Skeletal muscle cell (primary cell): ENCODE results near the gene TAOK1.
A peak's percentile ranks its signal among the peaks of the same experiment; 100 is the strongest.

ENCODE experiments used
- DNase-seq: peaks from one replicate; pipeline ENCODE4 v3.0.0-alpha.2; 2010; ENCODE audit warnings: low read depth
- H3K4me3 ChIP-seq: 2 replicates; pipeline ENCODE4 v1.5.1; 2011; ENCODE audit warnings: low read depth, mild to moderate bottlenecking, control low read depth, low read length, moderate library complexity

The TAOK1 gene

DNA sequence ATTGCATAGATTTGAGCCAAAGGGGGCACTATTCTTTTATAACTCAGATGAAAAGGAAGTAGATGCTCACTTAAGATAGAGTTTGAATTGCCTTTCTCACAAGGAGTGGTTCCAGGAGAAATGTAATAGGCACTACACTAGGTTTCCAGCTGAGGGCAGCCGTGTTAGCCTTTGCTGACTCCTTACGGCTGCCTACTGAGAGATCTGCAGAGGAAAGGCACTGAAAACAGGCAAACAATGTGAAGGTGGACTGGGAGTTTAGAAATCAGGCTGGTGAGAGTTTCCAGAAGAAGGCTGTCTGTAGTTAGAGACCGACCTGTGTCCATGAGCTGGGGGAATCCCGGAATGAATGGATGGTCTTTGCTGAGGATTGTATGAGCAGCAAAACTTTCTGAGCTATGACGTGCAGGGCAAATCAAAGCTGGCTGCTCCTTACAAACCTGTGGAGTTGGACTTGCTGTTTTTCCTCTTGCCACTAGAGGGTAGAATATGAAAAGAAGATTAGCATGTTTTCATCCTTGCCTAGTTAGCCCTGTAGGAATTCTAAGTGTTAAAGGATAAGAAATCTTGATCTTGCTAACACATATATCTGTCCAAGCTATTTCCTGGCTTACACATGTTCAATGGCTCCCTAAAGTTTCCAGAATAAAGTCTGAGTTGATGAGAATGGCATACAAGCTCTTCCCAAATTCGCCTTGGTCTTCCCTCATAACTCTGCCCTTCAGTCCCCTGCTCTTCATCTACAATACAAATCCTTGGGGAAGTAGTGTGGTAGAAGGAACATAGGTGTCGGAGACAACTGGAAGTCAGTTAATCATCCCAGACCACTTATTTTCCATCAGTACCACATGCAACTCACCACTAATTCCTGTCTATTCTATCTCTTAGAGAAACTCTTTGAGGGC is 20.1 kb upstream of the TAOK1 start:
- H3K4me3 ChIP-seq: peak overlapping the region; percentile 17
- peak; percentile 45 for DNase-seq

GRCh38 chr17:29376667-29377270 is 13.4 kb upstream of the TAOK1 start:
- peak overlapping the region; percentile 22 for H3K4me3 ChIP-seq
- DNase-seq: peak; percentile 86

GRCh38 chr17:29378500-29378899 is 11.7 kb upstream of the TAOK1 start:
- DNase-seq: no peak
- no peak overlapping the region for H3K4me3 ChIP-seq

- H3K4me3 ChIP-seq: no peak overlapping the region
- DNase-seq: no peak
Measured at GRCh38 chr17:29379084-29379991, 10.8 kb upstream of the TAOK1 start.

DNA sequence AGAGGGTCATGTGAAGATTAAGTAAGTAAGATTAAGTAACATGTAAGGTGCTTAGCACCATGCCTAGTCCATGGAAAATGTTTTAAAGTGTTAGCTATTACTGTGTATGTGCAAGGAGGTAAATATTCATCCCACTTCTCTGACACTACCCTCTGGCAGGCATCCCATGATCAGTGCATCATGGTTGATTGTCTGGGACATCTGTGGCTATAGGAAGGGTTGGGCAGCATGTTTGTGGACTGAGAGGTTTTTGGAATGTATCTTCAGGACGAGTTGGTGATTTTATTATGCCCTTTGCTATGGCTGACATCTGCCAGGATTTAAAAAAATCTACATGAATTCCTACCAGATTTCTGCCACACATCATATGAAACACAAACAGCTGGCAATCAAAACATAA is 6.5 kb upstream of the TAOK1 start:
- no peak overlapping the region for H3K4me3 ChIP-seq
- DNase-seq: no peak

GRCh38 chr17:29384901-29385300 is 5.3 kb upstream of the TAOK1 start:
- DNase-seq: no peak

DNA sequence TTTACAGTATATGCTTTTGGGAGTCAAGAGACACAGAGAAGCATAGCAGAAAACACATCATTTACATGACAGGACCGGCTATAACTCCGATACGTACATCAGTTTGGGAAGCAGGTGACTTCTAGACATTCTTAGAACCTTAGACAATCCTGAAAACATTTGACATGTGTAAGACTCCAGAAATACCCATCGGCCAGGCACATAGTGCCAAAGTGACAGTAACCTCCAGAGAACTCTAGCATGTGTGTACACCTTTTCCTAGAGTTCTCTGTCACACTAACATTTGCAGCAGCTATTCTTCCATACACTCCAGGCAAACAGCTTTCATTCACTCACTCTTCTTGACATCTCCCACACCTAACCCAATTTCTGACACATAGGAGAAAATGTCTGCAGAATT is 3.4 kb upstream of the TAOK1 start:
- no peak overlapping the region for H3K4me3 ChIP-seq
- DNase-seq: no peak

More at GRCh38 chr17:29384901-29385300, 5.3 kb upstream of the TAOK1 start:
- H3K4me3 ChIP-seq: no peak overlapping the region

- no peak for DNase-seq
- H3K4me3 ChIP-seq: no peak overlapping the region
Measured at GRCh38 chr17:29388937-29389336, 1.2 kb upstream of the TAOK1 start.

GRCh38 chr17:29390851-29391631 is 878 bp downstream of the TAOK1 start:
- DNase-seq: no peak
- H3K4me3 ChIP-seq: peak overlapping the region; percentile 77

GRCh38 chr17:29393436-29393835 is 3.3 kb downstream of the TAOK1 start:
- DNase-seq: no peak
- H3K4me3 ChIP-seq: no peak overlapping the region

- no peak for DNase-seq
- H3K4me3 ChIP-seq: no peak overlapping the region
Measured at GRCh38 chr17:29394761-29395160, 4.6 kb downstream of the TAOK1 start.

DNA sequence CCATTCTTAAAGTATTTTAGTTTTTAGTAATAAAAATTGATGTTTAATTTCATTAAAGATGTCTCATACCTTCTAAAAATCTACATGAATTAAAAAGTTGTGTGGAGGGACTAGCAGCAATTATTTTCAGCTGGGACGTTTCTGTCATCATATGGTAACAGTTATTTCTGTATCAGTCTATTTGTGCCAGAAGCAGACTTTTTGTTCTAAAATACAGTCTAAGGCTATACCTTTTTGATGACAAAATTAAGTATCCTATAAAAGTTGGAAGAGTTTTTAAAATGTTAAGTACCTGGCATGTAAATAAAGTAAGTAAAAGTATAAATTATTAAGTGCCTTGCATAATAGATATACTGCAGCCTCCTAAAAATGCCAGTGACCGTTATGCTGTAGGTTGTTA is 5.9 kb downstream of the TAOK1 start:
- no peak for DNase-seq
- H3K4me3 ChIP-seq: no peak overlapping the region

DNA sequence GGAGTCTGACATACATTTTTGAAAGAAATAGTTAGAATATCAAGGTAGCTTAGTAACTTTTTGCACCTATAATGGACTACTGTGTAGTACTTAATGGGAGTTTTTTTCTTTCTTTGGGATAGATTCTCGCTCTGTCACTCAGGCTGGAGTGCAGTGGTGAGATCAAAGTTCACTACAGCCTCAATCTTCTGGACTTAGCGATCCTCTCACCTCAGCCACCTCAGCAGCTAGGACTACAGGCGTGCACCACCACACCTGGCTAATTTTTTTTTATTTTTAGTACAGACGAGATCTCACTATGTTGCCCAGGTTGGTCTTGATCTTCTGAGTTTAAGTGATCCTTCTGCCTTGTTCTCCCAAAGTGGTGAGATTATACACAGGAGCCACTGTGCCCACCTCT is 9.5 kb downstream of the TAOK1 start:
- no peak for DNase-seq
- no peak overlapping the region for H3K4me3 ChIP-seq

DNA sequence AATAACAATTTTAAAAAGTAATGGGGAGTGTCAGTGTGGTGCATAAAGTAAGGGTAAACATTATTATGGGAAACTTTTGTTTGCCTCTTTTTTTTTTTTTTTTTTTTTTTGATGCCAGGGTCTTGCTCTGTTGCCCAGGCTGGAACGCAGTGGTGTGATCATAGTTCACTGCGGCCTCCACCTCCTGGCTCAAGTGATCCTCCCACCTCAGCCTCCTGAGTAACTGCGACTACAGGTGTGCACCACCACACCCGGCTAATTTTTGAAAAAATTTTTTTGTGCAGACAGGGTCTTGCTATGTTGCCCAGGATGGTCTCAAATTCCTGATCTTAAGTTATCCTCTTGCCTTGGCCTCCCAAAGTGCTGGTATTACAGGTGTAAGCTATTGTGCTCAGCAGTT is 10.7 kb downstream of the TAOK1 start:
- no peak for DNase-seq
- H3K4me3 ChIP-seq: no peak overlapping the region

- H3K4me3 ChIP-seq: no peak overlapping the region
- no peak for DNase-seq
Measured at GRCh38 chr17:29401258-29401657, 11.1 kb downstream of the TAOK1 start.

DNA sequence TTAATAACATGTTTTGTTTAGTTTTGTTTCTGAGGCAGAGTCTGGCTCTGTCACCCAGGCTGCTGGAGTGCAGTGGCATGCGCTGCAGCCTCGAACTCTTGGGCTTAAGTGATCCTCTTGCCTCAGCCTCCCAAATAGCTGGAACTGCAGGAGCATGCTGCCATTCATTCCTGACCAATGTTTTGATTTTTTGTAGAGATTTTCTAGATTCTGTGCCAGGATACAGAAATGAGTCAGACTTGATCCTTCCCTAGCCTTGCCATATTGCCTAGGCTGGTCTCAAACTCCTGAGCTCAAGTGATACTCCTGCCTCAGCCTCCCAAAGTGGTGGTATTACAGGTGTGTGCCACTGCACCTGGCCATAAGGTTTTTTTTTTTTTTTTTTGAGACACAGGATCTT is 17.7 kb downstream of the TAOK1 start:
- no peak for DNase-seq
- no peak overlapping the region for H3K4me3 ChIP-seq

DNA sequence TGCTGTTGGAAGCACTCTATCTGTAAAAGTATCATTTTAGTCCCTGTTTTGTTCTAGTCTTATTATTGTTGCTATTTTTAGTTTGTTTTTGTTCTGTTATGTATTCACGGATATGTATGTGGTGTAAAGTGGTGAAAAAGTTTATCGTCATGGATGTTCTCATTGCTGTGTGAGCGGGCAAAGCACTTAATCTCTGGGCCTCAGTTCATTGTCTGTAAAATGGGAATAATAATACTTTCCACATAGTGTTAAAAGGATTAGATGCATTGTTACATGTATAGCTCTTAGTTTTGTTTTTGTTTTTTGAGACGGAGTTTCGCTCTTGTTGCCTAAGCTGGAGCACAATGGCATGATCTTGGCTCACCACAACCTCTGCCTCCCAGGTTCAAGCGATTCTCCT is 19.8 kb downstream of the TAOK1 start:
- no peak overlapping the region for H3K4me3 ChIP-seq
- no peak for DNase-seq

- no peak overlapping the region for H3K4me3 ChIP-seq
- DNase-seq: no peak
Measured at GRCh38 chr17:29412780-29413565, 22.8 kb downstream of the TAOK1 start.

DNA sequence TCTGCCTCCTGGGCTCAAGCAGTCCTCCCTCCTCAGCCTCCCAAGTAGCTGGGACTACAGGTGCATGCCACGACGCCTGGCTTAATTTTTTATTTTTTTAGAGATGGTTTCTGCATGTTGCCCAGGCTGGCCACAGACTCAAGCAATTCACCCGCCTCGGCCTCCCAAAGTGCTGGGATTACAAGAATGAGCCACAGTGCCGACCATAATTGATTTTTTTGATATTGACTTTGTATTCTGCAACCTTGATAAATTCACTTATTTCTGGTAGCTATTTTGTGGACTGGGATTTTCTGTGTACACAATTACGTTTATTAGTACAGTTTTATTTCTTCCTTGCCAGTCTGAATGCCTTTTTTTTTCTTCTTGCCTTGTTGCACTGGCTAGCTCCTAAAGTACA is 30.0 kb downstream of the TAOK1 start:
- no peak for DNase-seq

More for the DNA sequence above, 30.0 kb downstream of the TAOK1 start:
- no peak overlapping the region for H3K4me3 ChIP-seq
